Globus pallidus (tissue), 1 donor: ENCODE measurements around the gene ARL14.
"Not testable (repeated sequence)": the region's sequence is repeated elsewhere in the genome, so short reads cannot be mapped to it uniquely, and the experiment has no call there.

ENCODE experiments used
- DNase-seq: peaks from one replicate; pipeline ENCODE4 v3.0.0-alpha.2; 2015; ENCODE audit warnings: low spot score

The ARL14 gene

GRCh38 chr3:160677459-160677881, 510 bp downstream of the ARL14 start:
- no peak for DNase-seq

GRCh38 chr3:160678292-160678842, 1.4 kb downstream of the ARL14 start:
- DNase-seq, result no peak

DNA sequence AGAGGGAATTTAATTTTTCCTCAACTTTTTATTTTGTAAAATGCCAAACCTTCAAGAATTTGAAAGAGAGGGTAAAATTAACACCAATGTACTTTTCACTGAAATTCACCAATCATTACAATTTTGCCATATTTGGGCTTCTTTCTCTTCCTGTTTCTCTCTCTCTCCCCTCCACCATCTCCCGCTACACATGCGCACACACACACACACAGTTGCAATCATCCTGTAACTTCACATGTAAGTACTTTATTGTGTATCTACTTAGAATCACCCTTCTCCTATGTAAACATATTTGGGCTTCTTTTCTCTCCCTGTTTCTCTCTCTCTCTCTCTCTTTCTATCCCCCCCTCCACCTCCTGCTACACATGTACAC, 7.4 kb downstream of the ARL14 start:
- no peak for DNase-seq

GRCh38 chr3:160685144-160685766, 8.3 kb downstream of the ARL14 start:
- DNase-seq, result no peak

DNA sequence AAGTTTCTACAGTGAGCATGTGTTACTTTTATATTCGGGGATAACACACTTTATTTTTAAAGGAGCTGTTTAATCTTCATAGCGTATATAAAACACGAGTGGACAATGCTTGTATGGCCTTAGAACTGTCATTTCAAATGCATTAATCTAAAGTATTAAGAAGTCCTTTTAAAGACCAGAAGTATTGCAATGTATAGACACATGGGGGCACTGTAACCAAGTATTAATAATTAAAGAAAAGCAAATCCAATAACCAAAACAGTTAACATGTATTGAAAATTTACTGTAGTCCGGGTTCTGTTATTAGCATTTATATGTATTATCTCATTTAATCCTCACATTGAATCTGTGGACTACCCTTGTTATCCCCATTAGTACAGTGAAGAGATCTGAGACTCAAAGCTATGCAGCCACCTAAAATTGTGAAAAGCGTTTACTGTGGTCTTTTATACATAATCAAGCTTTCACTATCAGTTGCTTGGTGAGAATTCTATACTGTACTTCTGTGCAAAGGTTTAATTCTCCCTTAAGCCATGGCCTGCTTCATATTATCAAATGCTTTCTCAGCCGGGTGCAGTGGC, 10.1 kb downstream of the ARL14 start:
- no peak for DNase-seq

DNA sequence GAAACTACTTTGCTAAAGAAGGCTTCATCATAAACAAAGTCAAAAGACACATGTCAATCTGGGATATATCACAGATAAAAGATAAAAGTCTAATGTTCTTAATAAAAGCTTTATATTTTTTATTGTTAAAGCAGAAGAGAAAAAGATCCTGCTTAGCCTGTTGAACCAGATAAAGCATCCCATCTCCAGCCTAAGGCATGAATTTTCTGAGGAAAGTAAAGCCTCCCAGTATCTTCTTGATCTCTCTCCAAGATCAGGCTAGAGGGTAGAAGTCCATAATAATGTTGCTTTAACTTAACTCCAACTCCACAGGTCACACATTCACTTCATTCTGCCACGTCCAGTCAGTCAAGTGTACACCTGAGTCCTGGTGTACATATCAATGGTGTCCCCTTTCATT, 14.2 kb downstream of the ARL14 start:
- DNase-seq, result no peak

DNA sequence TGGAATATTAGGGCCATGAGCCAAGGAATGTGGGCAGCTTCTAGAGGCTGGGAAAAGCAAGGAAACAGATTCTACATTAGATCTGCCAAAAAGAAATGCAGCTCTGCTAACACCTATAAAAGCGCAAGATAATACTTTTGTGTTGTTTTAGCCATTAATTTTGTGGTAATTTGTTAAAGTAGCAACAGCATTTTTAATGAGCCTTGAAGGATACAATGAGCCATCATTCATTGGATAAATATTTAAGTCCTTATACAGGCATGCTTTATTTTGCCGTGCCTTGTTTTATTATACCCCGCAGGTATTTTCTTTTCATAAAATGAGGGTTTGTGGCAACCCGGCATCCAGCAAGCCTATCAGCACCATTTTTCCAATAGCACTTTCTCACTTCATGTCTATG, 15.0 kb downstream of the ARL14 start:
- no peak for DNase-seq

DNA sequence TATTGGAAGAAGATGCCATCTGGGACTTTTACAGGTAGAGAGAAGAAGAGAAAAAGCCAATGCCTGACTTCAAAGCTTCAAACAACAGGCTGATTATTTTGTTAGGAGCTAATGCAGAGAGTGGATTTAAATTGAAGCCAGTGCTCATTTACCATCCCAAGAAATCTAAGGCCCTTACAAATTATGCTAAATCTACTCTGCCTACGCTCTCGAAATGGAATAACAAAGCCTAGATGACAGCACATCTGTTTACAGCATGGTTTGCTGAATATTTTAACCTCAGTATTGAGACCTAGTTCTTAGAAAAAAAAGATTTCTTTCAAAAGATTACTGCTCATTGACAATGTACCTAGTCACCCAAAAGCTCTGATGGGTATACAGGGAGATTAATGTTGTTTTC, 16.2 kb downstream of the ARL14 start:
- DNase-seq, result no peak

GRCh38 chr3:160694345-160694744, 17.4 kb downstream of the ARL14 start:
- no peak for DNase-seq

GRCh38 chr3:160695003-160695402, 18.0 kb downstream of the ARL14 start:
- DNase-seq, result no peak

DNA sequence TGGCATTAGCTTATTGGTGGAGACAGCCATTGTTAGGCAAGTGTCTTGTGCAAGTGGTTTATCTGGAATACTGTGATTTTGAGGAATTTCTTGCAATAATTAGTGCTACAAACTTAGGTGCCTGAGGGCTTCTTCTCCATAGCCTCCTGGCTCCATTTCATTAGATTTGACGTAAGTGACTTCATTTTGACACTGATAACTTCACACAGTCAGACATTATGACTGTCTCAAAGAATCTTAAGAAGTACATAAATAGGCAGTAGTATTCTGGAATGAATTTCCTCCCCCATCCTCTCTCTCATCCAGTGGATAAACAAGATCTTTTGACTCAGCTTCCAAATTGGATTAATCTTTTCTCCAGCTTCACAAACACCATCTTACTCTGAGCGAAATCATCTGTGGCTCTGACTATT, 19.0 kb downstream of the ARL14 start:
- DNase-seq, result no peak

- no peak for DNase-seq
Measured at GRCh38 chr3:160697637-160698380, 20.8 kb downstream of the ARL14 start.

DNA sequence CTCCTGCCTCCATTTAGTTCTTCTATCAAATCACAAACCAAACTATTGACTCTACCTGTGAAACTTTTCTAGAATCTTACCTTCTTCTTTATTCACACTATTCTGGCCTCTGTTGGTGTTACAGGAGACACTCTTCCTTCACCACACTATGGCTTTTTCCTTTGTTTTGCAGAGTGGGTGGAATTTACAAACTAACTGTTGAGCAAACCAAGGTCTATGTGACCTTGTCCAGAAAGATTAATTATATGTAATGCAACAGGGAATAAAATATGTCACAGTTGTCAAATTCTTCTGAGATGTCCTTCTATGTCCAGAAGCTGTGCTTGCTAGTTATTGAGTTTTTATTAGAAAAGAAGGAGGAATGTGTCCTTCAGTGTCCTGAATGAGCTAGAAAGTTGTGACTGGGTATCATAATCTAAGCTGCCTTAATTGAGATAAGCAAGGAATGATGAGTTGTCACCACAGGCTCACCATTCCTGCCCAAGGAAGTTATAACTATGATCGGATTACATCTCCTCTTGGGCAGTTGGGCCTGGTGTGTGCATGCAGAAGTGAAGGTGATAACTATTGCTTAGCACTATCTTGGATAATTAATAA, 21.7 kb downstream of the ARL14 start:
- DNase-seq, result no peak

DNA sequence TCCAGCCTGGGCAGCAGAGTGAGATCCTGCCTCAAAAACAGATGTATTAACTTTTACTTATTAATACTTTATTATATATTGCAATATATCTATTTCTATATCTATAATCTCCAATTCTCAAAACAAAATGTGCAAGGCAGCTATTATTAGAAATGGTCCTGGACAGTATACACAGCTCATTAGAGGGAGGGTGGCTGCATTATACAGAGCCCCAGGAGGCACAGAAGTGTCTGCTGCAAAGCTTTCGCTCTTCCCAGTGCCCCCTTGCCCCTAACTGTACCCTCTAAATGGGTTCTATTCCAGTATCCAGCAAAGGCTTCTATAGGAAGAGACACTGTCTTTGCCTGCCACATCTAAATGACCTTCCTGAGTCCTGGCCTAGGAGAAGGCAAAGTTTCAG, 24.5 kb downstream of the ARL14 start:
- DNase-seq, result no peak

- no peak for DNase-seq
Measured at GRCh38 chr3:160702290-160702689, 25.3 kb downstream of the ARL14 start.

DNA sequence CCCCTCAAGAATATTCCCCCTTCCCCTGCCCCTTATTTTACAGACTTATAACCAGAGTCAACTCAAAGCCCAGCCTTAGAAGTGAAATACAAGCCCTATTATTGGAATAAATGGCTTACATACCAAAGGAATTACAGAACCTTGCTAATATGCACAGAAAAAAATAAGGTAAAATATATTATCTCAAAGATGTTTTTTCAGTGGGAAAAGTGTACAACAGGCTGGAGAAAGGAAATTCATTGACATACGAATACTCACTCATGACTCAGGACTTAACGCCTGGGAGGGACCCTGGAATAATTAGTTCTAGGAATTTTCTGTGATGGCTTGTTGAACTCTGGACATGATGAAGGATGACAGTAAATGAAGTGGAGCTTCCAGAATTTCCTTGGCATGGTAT, 27.0 kb downstream of the ARL14 start:
- no peak for DNase-seq

GRCh38 chr3:160707187-160707794, 30.3 kb downstream of the ARL14 start:
- peak; percentile 62 for DNase-seq

GRCh38 chr3:160709477-160710182, 32.7 kb downstream of the ARL14 start:
- DNase-seq, result no peak

DNA sequence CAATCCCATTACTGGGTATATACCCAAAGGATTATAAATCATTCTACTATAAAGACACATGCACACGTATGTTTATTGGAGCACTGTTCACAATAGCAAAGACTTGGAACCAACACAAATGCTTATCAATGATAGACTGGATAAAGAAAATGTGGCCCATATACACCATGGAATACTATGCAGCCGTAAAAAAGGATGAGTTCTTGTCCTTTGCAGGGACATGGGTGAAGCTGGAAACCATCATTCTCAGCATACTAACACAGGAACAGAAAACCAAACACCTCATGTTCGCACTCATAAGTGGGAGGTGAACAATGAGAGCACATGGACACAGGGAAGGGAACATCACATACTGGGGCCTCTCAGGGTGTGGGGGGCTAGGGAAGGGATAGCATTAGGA, 36.2 kb downstream of the ARL14 start:
- not testable (repeated sequence) for DNase-seq

DNA sequence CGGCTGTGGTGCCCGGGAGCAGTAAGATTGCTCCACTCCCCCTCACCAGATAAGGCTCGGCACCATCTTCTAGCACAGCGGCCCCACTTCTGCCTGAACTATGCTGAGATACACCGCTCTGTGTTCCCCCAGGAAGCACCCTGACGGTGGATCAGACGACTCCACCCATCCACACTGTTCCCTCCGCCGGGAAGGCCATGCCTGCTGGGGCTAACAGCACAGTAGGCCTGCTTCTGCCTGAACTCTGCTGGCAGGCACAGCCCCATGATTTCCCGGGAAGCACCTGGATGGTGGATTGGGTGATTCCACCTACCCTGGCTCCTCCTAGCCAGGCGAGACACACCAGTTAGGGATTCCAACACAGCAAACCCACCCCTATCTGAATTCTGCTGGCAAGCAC, 42.8 kb downstream of the ARL14 start:
- no peak for DNase-seq

DNA sequence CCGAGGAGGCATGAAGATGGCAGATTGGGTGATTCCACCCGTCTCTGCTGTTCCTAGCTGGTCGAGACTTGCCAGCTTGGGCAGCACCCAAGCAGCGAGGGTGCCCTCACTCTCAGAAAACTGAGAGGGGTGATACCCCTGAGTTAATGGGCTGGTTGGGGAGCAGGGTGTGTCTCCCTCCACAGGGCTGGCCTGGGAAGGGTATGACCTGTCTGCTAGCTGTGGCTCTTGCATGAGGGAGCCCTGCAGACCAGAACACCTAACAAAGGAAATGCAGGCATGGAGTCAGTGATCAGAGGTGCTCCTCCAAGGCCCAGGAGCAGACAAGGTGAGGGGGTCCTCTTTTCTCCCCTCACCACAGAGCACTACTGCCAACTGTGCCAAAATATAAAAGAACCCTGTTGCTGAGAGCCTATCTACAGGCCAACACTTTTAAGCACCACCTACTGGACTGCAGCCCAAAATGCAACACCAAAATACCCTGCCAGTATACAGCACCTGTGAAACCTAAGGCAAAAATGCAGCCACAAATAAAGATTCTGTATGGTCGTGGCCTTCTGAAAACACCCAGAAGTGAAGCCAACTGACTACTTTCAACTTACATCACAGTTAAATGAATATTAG, 43.3 kb downstream of the ARL14 start:
- DNase-seq, result no peak
